ENCODE data around the gene KLHL14.
A peak's percentile ranks its signal among the peaks of the same experiment; 100 is the strongest.

The KLHL14 gene

GRCh38 chr18:32707586-32707985 is 65.2 kb downstream of the KLHL14 start:
- no peak for DNase-seq (ENCODE audit: low read depth)
- TF ChIP-seq, protein P1, sequence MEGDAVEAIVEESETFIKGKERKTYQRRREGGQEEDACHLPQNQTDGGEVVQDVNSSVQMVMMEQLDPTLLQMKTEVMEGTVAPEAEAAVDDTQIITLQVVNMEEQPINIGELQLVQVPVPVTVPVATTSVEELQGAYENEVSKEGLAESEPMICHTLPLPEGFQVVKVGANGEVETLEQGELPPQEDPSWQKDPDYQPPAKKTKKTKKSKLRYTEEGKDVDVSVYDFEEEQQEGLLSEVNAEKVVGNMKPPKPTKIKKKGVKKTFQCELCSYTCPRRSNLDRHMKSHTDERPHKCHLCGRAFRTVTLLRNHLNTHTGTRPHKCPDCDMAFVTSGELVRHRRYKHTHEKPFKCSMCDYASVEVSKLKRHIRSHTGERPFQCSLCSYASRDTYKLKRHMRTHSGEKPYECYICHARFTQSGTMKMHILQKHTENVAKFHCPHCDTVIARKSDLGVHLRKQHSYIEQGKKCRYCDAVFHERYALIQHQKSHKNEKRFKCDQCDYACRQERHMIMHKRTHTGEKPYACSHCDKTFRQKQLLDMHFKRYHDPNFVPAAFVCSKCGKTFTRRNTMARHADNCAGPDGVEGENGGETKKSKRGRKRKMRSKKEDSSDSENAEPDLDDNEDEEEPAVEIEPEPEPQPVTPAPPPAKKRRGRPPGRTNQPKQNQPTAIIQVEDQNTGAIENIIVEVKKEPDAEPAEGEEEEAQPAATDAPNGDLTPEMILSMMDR (IDR thresholded peaks at IDR 0.05; ENCODE audit: control insufficient read depth, extremely low read depth, insufficient read depth), result no peak
- H3K4me3 ChIP-seq (ENCODE audit: low read depth, low read length), result no peak overlapping the region

DNA sequence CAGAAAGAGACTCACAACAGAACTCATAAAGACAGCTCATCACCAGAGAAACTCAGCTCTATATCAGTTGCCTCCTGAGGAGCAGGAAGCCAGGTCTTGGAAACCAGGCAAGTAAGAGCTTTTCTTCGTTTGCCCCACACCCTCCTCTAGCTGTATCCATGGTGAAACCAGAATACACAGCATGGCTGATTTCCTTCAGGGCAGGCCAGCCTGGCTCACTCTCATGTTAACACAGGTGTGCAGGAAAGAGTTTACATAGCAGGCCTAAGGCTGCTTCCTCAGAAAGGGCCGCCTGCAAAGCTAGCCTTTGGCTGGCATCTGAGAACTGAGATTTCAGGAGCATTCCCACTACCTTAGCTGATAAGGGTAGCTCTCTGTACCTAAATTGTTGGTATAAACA is 65.7 kb downstream of the KLHL14 start:
- TF ChIP-seq, protein P1 (IDR thresholded peaks at IDR 0.05; ENCODE audit: control insufficient read depth, extremely low read depth, insufficient read depth), result no peak
- H3K4me3 ChIP-seq (ENCODE audit: low read depth, low read length), result no peak overlapping the region
- peak; percentile 26 for DNase-seq (ENCODE audit: low read depth)

- no peak overlapping the region for H3K4me3 ChIP-seq (ENCODE audit: low read depth, low read length)
- TF ChIP-seq, protein P1 (IDR thresholded peaks at IDR 0.05; ENCODE audit: control insufficient read depth, extremely low read depth, insufficient read depth), result no peak
Measured at GRCh38 chr18:32701313-32701712, 71.5 kb downstream of the KLHL14 start.

GRCh38 chr18:32698153-32698552 is 74.7 kb downstream of the KLHL14 start:
- TF ChIP-seq, protein P1 (IDR thresholded peaks at IDR 0.05; ENCODE audit: control insufficient read depth, extremely low read depth, insufficient read depth), result no peak
- no peak for DNase-seq (ENCODE audit: low read depth)
- H3K4me3 ChIP-seq (ENCODE audit: low read depth, low read length), result no peak overlapping the region

More at GRCh38 chr18:32701313-32701712, 71.5 kb downstream of the KLHL14 start:
- no peak for DNase-seq (ENCODE audit: low read depth)

- DNase-seq (ENCODE audit: low read depth), result no peak
- no peak overlapping the region for H3K4me3 ChIP-seq (ENCODE audit: low read depth, low read length)
- TF ChIP-seq, protein P1 (IDR thresholded peaks at IDR 0.05; ENCODE audit: control insufficient read depth, extremely low read depth, insufficient read depth), result no peak
Measured at GRCh38 chr18:32696376-32696775, 76.4 kb downstream of the KLHL14 start.

GRCh38 chr18:32695534-32695933 is 77.3 kb downstream of the KLHL14 start:
- no peak for DNase-seq (ENCODE audit: low read depth)
- TF ChIP-seq, protein P1 (IDR thresholded peaks at IDR 0.05; ENCODE audit: control insufficient read depth, extremely low read depth, insufficient read depth), result no peak
- H3K4me3 ChIP-seq (ENCODE audit: low read depth, low read length), result no peak overlapping the region

DNA sequence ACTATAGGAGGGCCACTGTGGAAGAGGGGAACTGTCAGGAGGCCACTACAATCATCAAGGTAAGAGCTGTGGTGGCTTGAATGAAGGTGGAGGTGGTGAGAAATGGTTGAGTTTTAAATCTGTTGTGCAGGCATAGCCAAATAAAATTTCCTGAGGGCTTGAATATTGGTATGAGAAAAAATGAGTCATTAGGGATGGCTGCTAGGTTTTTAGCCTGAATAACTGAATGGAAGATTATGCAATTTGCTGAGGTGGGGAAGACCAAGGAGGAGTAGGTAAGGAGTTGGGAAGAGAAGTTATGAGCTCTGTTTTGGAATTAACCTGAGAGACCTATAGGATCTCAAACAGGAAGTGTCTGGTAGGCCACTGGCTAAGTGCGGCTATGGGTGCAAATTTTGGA is 84.0 kb downstream of the KLHL14 start:
- H3K4me3 ChIP-seq (ENCODE audit: low read depth, low read length), result no peak overlapping the region
- no peak for DNase-seq (ENCODE audit: low read depth)
- TF ChIP-seq, protein P1 (IDR thresholded peaks at IDR 0.05; ENCODE audit: control insufficient read depth, extremely low read depth, insufficient read depth), result no peak

All from LNCaP clone FGC (cell line).